Stimulated activated CD8-positive, alpha-beta memory T cell treated with anti-CD3 and anti-CD28 coated beads, Interleukin-2, amount 100 ng/mL, for 48 hours (primary cell): ENCODE results near the gene RREB1.

Experiments
- DNase-seq, 2 donors: peaks; one replicate each; pipeline ENCODE4 v3.0.0-alpha.2; 2020; ENCODE audit warnings: low read depth in 2 of 2

Gene RREB1

GRCh38 chr6:7124636-7125035 is 16.9 kb downstream of the RREB1 start:
- DNase-seq: no peak

- DNase-seq: no peak
Measured at GRCh38 chr6:7125290-7125689, 17.5 kb downstream of the RREB1 start.

- DNase-seq: no peak
Measured at GRCh38 chr6:7126754-7127153, 19.0 kb downstream of the RREB1 start.

GRCh38 chr6:7127680-7128079 is 19.9 kb downstream of the RREB1 start:
- no peak for DNase-seq

- DNase-seq: no peak
Measured at GRCh38 chr6:7129360-7129759, 21.6 kb downstream of the RREB1 start.

- no peak for DNase-seq
Measured at GRCh38 chr6:7129784-7130569, 22.2 kb downstream of the RREB1 start.

- no peak for DNase-seq
Measured at GRCh38 chr6:7131390-7131789, 23.6 kb downstream of the RREB1 start.

GRCh38 chr6:7132398-7133035 is 24.8 kb downstream of the RREB1 start:
- DNase-seq: no peak

- no peak for DNase-seq
Measured at GRCh38 chr6:7134999-7135745, 27.4 kb downstream of the RREB1 start.

GRCh38 chr6:7135755-7136154 is 28.0 kb downstream of the RREB1 start:
- no peak for DNase-seq

- no peak for DNase-seq
Measured at GRCh38 chr6:7136859-7137334, 29.1 kb downstream of the RREB1 start.

- peak; percentile 47 to 49 for DNase-seq
Measured at GRCh38 chr6:7137335-7138045, 29.7 kb downstream of the RREB1 start.

- no peak for DNase-seq
Measured at GRCh38 chr6:7138046-7138531, 30.3 kb downstream of the RREB1 start.

GRCh38 chr6:7138921-7139358 is 31.2 kb downstream of the RREB1 start:
- DNase-seq: no peak

GRCh38 chr6:7139835-7140470 is 32.2 kb downstream of the RREB1 start:
- no peak for DNase-seq

- DNase-seq: peak; percentile 73 to 76
Measured at GRCh38 chr6:7140631-7141378, 33.0 kb downstream of the RREB1 start.

- no peak for DNase-seq
Measured at GRCh38 chr6:7142228-7142801, 34.6 kb downstream of the RREB1 start.

GRCh38 chr6:7142918-7143475 is 35.2 kb downstream of the RREB1 start:
- DNase-seq: no peak

- no peak for DNase-seq
Measured at GRCh38 chr6:7143476-7143974, 35.8 kb downstream of the RREB1 start.
